Activated T-helper 1 cell treated with anti-CD3 and anti-CD28 coated beads, Interleukin-2, amount 50 U/mL, for 16 hours (primary cell): ENCODE results near the gene LINC01488.

Experiments used
- DNase-seq, 2 donors: peaks; one replicate each; pipeline ENCODE4 v3.0.0-alpha.2; 2020; ENCODE audit warnings: low read depth in 1 of 2, low spot score in 1 of 2

LINC01488 gene

DNA sequence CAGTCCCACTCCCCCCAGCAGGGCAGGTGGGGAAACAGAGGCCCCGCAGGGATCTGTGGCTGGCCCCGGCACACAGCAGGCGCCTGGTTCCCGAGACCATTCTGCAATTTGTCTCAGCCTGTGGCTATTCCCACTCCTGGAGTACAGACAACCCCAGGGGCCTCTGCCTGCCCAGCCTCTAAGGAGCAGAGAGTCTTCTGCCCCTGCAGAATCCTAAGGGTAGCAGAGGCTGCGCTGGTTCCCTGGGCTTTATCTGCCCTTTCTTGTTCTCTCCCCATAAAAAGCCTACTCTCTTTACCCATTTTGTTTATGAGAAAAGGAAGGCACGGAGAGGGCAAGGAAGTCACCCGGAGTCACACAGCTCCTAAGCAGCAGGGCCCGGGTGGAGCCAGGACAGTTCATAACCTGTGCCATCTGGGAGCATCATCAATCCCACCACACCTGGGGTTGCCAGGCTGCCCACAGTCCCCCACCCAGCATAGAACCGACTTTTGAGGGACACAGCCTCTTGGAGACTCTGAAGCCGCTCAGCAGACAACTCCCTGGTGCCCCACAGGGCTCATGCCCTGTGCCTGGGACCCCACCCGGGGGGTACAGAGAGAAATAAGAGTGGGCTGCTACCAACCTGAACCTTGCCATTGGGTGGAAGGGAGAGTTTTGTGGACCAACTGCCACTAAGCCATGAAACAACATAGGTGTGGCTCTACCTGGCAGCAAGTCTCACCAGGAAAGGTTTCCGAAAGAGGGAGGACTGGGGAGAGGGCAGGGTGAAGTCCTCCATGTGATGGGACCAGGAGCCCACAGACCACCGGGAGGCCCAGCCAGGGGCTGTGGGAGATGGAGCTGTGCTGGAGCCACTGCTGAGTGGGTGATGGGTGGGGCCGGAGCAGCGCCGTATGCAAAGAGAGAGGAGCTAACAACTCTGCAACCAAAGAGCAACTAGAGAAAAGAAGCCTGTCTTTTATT, 17.2 kb upstream of the LINC01488 start:
- DNase-seq, result no peak

DNA sequence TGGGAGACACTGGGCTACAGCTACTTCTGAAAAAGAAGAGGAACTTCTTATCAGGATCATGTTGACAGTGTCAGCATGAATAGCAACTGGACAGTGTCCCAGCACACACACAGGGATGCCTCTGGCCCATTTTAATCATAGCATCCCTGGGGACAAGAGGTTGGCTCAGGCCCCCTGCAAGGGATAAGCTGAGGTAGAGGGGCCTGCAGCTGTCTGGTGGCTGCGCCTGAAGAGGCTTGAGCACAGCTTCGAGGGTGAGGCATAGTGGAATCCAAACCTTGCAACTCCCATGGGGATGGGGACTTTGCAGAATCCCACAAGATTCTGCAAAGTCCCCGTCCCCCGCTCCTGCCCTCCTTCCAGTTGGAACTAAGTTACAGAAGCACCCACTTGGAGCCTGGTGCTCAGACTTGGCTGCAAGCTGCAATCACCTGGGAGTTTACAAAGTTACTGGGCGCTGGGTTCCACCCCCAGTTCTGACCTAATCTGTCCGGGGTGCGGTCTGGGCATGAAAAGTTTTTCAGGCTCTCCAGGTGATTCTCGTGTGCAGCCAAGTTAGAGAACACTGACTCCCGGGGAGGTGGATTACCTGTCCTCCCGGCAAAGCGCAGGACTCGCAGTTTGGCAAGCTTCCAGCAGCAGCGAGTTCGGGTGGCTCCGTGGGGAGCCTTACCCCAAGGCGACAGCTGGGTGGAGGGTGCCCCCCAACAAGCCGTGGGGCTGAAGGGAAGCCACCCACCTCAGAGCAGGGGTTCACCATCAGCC, 16.0 kb upstream of the LINC01488 start:
- no peak for DNase-seq

DNA sequence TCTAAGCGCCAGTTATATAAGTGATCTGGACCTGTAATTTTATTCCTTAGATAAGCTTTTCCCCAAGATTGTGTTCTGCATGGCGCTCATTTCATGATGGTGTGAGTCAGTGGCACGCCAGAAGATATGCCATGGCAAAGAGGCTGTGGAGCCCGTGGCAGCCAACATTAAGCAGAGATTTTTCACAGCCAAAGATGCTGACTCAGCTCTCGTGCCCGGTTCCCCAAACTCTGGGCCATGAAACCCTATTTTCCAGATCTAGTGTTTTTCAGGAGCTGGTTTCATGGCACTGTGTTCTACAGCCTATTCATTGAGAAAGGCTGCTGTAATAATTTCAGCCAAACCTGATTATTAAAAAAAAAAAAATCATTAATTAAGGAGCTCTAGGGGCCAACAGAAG, 15.4 kb upstream of the LINC01488 start:
- DNase-seq, result no peak

DNA sequence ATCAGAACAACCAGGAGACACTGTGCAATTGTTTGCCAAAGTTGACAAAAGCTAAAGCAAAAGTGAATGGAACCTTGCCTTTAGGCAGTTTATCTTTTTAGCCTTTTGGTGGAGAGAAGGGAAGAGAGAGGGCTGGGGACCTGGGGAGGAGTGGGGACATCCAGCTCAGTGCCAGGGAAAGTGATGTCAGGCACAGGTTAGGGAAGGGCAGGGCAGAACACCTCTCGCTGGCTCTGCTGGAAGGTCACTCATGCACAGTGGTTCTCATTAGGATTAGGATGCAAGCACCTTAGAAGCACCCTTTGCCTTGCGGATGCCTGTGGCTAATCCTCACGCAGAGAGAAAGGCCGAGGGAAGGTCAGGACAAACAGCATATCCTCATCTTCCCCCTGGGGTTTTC, 14.3 kb upstream of the LINC01488 start:
- no peak for DNase-seq

DNA sequence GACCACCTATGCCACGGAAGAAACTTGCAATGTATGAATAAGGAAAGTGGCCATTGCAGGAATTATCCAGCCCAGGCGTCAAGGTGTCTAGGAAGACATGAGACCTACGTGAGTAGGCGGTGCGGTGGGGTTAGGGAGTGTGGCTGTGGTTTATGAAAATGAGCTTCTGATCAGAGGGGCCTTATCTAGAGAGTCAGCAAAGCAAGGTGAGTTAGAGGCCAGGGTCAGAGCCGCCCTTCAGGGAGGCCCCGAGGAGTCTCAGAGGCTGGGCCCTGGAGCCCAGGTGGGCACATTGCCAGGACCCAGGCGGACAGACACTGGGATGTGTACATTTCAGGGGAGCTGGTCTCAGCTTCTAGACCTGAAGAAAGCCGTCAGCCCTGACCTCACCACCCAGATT, 13.8 kb upstream of the LINC01488 start:
- no peak for DNase-seq

DNA sequence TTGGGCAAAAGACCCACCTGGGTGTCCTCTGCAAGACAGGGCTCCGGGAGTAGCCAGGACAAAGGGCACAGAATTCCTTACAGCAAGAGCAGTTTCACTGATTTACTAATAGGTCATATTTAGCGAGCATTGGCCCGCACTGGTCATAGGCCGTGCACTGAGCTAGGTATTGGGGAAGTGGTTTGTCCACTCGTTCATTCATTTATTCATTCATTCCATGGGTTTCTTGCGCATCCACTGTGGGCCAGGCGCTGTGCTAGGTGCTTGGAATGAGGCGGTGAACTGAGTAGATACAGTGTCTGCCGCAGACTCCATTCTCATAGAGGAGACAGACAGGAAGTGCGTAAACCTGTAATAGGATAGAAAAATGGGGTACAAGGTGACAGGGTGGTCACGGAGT, 13.2 kb upstream of the LINC01488 start:
- DNase-seq, result no peak

DNA sequence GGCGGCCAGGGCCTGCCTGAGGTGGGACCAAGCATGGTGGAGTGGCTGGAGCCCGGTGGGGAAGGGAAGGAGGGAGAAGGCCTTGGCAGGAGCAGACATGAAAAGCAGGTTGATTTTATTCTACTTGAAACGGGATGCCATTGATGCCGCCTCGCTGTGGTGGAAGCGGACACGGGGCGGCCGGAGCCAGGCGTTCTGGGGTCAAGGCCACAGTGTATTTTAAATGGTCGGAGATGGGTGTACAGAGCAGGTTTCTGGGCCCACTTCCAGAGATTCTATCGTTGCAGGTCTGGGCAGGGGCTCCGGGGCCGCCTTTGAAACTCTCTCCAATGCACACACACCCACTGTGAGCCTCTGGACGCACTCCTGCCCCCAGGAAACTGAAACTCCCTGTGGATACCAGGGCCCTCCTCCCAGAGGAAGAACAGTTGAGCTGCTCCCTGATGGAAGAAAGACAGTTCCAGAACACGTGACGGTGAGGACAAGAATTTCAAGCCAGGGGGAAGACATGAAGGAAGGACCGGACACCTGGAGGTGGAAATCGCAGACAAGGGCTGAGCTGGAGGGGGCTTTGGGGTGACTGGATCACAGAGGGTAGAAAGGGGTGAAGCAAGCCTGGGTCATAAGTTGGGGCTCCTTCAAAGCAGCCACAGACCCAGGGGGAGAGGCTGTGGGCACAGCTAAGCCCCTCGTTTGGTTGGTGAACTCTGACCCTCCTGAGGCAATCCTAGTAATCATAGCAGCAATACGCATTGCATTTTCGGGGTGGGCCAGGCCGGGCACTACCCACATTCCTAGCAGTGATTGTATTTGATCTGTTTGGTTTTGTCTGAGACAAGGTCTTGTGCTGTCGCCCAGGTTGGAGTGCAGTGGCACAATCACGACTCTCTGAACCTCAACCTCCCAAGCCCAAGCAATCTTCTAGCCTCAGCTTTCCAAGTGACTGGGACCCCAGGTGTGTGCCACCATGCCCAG, 12.3 kb upstream of the LINC01488 start:
- no peak for DNase-seq

DNA sequence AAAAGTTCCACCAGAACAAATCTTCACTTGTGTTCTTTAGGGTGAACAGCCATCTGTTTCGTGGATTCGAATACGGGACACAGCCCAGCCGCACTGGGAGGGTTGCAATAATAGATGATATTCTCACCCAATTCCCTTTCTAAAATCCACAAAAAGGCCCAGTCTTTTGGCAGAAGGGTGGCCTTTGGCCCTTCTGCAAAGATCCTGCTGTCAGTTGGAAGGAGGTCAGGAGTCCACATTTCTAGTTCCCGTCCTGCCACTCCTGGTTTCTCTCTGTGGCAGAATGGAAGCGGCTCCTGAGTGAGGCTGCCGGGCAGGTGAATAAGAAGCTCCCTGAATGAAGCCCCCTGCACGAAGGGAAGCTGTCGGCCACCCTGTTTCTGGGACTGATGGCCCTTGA, 11.2 kb upstream of the LINC01488 start:
- DNase-seq, result no peak

DNA sequence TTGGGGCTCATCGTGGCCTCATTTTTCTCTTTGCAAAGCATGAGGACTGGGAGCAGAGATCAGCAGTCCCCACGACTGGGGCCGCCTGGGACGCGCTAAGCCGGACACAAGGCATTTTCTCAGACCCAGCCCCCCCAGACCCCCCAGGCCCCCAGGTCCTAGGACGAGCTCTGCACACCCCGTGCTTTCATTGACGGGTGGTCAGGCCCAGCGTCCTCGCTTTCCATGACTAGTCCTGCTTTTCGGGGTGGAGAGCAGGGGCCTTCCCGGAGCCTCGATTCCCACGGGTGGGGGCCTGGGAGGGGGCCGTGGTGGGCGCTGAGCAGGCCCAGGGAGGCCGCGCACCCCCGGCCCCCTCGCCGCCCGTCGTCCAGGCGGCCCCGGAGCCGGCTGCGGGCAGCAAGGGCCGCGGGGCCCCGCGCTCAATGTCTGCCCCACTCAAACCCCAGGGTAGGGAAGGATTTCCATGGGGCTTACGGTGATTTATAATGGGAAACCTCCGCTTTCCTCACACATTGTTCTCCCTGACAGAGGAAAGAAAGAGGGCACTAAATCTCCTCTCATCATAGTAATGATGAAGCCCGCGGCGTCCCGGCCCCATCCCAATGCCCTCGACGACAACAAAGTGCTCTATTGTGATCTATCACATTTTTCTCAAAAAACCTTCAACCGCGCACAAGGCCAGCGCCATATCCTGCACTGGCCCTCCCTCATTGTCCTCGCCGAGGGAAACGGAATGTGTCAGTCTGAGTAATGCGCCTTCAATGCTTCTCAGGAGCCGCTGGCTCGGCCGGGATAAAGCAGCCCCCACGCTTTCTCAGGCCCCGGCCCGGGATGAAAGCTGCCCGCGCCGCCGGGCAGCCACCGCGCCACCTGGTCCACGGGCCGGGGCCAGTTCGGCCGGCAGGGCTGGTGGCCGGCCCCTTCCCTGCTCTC, 10.4 kb upstream of the LINC01488 start:
- no peak for DNase-seq

DNA sequence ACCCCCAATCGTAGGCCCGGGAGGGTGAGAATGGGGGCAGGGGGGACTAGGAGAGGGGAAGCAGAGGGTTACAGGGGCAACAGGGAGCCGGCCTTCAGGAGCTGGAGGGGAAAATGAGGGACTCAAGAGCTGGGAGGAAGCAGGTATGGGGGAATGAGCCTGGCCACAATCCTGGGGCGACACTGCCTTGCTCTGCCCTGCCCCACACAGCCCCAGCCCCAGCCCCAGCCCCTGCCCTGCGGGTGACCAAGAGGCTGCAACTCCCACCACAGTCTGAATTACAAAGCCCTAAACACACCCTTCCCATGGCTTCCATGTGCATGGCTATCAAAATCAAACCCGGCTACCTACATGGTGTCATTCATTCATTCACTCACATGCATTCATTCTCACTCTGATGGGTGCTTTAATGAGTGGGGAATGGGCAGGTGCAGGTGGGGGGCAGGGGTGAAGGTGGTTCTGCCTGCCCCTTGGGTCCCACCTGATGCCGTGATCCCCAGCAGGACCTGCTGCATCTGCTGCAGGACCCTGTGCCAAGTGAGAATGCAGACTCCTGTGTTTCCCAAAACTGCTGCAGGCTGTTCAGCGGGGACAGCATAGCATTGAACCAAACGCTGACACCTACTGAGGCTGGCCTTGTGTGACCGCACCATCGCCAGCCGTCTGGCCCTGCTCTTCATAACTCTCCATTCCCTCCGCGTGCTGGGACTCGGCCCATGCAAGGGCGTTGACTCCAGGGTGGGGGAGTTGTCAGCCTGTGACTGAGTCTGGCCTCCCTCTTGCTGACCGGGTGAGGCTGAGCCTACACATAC, 9.5 kb upstream of the LINC01488 start:
- DNase-seq, result no peak

DNA sequence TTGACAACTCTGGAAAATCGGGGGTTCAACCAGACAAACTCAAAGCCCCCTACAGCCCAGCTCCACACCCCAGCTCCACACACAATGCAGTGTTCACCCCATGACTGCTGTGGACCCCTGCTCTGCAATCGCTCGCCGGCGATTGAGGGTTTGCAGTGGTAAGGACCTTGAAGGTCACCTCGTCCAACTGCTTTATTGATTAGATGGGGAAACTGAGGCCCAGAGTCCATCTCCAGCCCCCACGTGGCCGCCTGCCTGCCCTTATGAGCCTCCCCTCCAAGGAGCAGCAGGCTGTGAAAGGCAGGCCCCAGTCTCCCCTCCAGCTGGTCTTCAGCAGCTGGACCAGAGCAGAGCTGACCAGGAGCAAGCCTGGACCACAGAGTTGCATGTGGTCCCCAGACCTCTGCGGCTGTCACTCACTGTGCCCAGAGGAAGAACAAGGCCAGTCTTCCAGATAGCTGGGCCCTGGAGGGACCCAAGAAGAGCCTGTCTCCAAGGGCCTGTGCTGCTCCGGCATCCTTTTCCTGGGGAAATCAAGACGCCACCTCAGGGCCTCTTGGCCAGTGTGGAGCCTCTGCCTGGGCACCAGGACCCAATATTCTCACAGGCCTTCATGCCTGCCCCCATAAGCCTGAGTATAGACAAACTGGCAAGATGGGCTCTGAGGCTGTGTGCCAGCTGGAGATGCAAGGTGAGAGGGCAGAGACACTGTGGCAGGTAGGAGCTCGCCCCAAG, 8.8 kb upstream of the LINC01488 start:
- no peak for DNase-seq

DNA sequence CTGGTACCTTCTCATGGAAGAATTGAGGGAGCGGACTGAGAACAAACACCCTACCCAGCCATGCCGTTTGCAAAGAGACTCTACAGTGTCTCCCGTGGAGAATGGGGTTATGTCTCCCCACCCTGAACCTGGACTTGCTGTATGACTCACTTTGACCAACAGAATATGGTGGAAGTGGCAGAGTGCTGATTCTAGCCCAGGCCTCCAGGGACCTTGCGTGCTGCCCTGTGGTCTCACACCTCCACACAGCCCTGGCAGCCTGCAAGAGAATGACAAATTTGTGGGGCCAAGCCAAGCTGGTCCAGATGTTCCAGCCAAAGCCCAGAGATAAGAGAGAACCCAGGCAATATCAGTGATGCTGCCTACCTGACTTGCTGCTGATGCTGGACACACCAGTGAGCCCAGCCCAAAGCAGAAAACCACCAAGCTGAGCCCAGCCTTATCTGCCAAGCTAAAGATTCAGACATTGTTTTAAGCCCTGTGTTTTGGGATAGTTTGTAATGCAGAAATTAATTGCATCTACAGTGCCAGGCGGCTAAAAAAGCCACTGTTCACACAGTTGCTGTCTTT, 8.1 kb upstream of the LINC01488 start:
- DNase-seq, result no peak

DNA sequence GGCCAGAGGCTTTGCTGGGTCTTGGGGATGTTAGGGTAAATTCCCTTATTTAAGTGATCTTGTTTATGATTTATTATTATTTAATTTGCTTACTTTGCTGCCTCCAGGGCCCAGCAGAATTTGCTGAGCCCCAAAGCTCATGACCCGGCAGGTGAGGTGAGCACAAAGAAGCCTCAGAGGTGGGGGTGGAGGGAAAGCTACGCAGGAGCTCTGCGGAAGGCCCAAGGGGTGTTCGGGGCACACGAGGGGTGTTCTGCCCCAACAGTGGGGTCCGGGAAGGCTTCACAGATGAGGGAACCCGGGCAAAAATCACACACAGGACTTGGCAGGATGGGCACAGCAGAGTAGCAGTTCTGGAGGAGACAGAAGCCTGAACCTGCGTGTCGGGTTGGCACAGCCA, 6.7 kb upstream of the LINC01488 start:
- no peak for DNase-seq

DNA sequence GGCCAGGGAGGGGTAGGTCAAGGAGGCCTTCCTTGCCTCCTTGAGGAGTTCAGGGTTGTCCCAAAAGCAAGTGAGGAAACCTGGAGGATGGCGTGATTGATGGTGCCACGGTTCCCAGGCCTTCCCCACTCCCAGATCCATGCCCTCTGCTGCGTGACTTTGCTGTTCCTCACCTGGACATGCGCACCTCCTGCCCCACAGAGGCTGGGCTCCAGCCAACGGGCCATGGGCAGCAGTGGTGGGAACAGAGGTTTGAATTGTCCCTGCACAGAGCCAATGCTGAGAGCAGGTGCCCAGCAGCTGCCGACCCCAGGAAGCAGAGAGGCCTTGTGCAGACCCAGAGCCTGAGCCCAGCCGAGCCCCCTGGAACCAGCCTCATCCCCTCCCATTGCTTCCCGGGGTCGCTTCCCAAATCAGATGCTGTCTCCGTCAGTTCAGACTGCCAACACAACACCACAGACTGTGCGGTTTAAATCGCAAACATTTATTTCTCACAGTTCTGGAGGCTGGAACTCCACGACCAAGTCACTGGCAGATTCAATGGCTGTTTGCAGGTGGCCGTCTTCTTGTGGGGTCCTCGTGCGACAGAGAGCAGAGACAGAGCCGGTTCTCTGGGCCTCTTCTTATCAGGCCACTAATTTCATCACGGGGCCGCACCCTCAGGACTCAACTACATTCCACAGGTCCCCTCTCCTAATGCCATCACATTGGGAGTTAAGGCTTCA, 6.2 kb upstream of the LINC01488 start:
- no peak for DNase-seq

DNA sequence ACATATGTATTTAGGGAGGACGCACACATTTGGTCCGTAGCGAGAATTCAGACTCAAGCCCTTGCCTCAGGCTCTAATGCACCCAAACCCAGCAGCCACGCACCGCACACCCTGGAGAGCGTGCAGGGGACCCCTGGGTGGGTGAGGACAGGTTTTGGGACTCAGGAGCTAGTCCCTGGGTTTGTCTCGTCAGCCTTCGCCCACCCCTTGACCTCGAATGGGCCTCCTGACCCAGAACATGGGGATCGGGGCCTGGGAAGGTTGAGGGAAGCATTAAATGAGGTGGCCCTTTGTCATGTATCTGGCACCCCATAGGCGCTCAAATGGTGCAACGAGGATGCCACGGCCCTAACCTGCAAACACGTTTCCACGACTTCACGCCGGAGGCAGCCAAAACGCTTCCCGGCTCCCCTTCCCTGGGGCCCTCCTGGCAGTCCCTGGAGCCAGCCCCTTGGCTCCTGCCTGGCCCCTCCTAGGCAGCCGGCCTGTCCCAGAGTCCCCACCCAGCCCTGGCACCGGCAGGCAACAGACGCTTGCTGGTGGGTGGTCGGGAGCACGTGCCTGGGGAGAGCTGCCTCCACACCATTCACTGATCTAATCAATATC, 5.5 kb upstream of the LINC01488 start:
- no peak for DNase-seq

DNA sequence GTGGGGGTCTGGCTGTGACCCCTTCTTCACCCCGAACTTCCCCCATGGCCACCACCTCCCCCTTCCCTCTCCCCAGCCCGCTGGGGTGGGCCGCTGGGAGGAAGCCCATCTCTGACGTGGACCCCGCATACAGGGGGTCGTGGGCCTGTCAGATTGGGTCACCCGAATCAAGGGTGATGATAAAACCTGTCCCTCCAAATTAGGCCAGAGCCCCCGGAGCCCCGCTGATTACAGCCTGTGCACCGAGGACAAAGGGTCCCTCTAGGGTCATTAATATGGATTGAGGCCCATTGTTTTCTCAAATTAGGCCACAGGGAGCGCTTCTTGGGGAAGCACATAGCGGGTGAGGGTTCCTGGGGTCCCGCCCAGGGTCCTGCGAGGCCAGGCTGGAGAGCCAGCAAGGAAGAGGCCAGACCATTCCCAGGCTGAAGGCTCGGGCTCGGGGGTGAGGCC, 4.9 kb upstream of the LINC01488 start:
- no peak for DNase-seq

DNA sequence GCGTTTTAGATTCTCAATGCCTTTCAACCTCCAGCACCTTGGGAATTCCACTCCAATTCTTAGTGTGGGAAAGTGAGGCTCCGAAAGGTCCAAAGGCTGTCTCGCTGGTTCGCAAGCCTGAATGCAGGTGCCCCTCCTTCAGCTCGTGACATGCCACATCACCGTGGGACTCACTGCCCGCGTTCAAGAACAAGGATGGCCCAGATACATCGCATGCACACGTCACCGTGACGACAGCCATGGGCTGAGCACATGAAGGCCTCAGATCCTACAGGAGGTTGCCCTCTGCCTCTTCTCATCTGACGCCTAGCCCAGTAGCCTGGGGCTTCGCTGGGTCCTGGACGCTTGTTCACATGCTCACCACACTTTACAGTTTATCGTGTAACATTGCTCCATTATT, 4.4 kb upstream of the LINC01488 start:
- DNase-seq, result no peak
